Measurements from ENCODE around the gene TYRO3.

The TYRO3 gene

GRCh38 chr15:41609123-41609522 lies 50.1 kb downstream of the TYRO3 start:
- no peak for DNase-seq

DNA sequence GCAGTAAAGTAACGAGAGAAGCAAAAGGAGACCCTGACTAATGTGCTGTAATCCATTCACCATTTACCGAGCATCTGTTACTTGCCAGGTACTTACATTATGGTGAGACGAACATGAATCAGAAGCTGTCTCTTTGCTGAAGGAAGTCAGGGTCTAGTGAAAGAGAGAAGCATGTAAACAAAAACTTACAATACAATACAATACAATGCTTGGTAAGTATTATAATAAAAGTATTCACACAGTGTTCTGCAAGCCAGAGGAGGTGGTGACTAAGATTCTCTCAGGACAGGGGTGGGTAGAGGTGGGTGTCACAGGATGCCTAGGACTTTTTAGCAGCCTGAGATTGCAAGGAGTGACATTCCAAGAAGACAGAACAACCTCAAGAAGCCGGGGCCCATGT lies 51.0 kb downstream of the TYRO3 start:
- DNase-seq, result no peak

DNA sequence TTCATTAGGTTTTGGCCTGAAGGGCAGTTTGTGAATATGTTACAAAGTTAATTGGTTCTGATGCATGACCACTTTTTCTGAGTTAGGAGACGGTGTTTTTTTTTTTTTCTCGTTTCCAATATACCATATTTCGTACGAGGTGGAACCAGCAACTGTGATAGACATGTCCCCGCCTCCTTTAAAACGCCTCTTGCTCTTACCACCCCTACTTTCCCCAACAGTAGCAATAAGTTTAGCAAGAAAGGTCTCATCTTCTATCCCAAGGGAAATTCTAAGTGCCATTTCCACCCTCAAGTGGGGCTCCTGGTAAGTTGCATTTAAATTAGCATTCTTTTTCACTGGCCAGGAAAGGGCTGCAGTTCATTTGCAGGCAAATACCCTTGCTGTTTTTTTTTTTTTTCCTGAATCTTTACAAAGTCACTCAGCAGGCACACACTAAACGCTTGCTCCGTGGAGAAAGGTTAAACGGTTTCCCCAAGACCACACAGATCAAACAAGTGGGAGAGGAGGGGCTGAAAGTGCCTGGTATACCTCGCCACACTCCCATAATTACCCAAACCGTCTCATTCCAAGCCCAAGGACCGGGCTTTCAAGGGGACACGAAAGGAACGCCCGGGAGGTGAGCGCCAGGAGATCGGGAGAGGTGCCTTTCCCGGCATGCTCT lies 61.7 kb downstream of the TYRO3 start:
- DNase-seq, result no peak

DNA sequence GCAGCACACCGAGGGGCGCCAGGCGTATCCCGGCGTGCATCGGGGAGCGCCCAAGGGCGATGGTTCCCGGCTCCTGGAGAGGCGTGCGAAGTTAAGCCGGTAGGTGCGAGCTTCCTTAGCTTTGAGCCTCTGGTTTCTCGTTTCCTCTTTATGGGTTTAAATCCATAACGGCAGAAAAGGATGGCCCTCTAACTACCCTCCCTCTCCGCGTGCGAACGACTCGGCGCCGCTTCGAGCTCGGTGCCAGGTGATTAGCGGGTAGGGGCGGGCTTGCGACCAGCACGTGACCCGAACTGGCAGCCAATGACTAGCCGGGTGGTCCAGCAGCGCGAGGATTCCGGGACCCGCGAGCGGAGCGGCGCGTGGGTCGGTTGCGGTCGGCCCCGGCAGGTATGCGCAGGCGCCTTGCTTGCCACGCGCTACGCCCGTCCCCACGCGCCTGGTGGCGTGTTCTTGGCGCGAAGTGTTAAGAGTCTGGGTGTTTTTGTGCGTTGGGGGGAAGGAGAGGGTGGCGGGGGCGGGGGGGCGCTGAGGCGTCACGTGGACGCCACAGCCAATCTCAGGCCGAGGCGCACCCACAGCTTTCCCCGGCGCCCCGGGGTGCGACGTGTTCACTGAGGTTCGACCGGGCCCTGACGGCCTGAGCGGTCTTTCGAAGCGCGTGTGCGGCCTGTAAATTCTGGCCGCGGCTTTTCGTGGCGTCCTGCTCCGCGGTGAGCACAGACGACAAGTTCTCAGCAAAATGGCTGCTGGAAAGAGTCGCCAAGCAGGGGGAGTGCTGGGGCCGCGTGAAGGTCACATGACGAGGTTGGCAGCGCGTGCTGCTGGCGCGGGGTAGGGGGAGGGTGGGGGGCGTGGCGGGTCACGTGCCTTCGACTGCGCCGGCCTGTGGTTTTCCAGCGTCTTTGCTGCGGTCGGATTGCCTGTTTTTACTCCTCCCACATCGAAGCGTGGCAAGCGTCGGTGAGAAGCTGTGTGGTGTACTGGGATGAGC lies 62.5 kb downstream of the TYRO3 start:
- DNase-seq, result peak; percentile 85

DNA sequence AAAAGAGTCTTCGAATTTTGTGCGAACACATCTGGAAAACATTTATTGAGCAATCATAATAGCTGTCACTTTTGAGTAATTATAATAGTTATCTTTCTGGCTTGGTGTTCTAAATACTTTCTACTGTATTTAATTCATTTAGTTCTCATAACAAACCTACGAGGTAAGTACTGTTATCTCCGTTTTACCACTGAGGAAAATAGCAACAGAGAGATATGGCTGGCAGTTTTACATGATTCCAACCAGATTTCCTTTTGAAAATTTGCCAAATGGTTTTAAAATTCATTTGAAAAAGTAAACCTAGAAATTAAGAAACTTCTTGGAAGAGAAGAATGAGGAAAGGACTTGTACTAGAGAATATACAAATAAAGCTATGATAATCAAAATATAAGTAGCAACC lies 63.9 kb downstream of the TYRO3 start:
- DNase-seq, result no peak

DNA sequence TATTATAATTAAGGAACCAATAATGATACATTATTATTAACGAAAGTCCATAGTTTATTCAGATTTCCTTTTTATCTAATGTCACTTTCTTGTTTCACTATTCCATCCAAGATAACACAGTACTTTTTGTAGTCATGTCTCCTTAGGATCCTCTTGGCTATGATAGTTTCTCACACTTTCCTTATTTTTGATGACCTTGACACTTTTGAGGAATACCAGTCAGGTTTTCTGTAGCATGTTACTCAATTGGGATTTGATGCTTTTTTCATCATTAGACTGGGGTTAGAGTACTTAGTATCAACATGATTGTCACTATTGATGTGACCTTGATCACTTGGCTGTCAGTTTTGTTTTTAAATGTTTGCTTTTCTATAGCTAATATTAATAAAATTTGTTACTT lies 68.2 kb downstream of the TYRO3 start:
- no peak for DNase-seq

GRCh38 chr15:41629463-41629862 lies 70.5 kb downstream of the TYRO3 start:
- no peak for DNase-seq

- no peak for DNase-seq
Measured at GRCh38 chr15:41629883-41630282, 70.9 kb downstream of the TYRO3 start.

- DNase-seq, result no peak
Measured at GRCh38 chr15:41630616-41631217, 71.7 kb downstream of the TYRO3 start.

- no peak for DNase-seq
Measured at GRCh38 chr15:41631880-41632470, 73.0 kb downstream of the TYRO3 start.

Measured in CD4-positive, alpha-beta T cell treated with Interleukin-17A for 1 hour (primary cell).